Right atrium auricular region (tissue), 2 donors: ENCODE data around the gene TXNRD2. TPM values are rescaled to one million over a fixed set of nuclear protein-coding genes. Genes with fewer than 3 reads are reported as not detected.

Source experiments
- DNase-seq: peaks from one replicate; pipeline ENCODE4 v3.0.0-alpha.2; 2019; ENCODE audit warnings: low spot score
- H3K27ac ChIP-seq, 2 donors: fragments of 200-600 bp; sonication (generic); 1 replicate in 1 of 2; 2 replicates in 1 of 2; pipeline ENCODE4 v1.5.1; 2016 to 2019
- H3K27me3 ChIP-seq, 2 donors: fragments of 200-600 bp; sonication (generic); one replicate each; pipeline versions ENCODE4 v1.5.1 to v1.6.0; 2017 to 2019
- H3K36me3 ChIP-seq: fragments of 200-600 bp; sonication (generic); one replicate; pipeline ENCODE4 v1.5.1; 2016
- H3K4me1 ChIP-seq, 2 donors: fragments of 200-600 bp; sonication (generic); one replicate each; pipeline versions ENCODE4 v1.5.1 to v1.6.0; 2017 to 2019
- H3K4me3 ChIP-seq, 2 donors: fragments of 200-600 bp; sonication (generic); 1 replicate in 1 of 2; 2 replicates in 1 of 2; pipeline ENCODE4 v1.5.1; 2017 to 2019; ENCODE audit warnings: mild to moderate bottlenecking in 1 of 2, moderate library complexity in 1 of 2
- H3K9me3 ChIP-seq, 2 donors: fragments of 200-600 bp; sonication (generic); one replicate each; pipeline ENCODE4 v1.5.1; 2019
- total RNA-seq, 2 donors: library from RNA; depleted of rRNA; stranded (reverse); fragments of >200 nt; gene quantifications; one replicate each; pipeline ENCODE4 v1.1.0, GENCODE V29; 2016
- TF ChIP-seq, protein P1 (sequence below), 2 donors: fragments of 200-600 bp; sonication (generic); IDR thresholded peaks; one replicate each; pipeline ENCODE4 v1.5.1; 2019; ENCODE audit warnings: antibody characterized with exemption in 2 of 2

TXNRD2 gene
- total RNA-seq, 2 donors from 2014 or later: 16.2 to 18.4 TPM

DNA sequence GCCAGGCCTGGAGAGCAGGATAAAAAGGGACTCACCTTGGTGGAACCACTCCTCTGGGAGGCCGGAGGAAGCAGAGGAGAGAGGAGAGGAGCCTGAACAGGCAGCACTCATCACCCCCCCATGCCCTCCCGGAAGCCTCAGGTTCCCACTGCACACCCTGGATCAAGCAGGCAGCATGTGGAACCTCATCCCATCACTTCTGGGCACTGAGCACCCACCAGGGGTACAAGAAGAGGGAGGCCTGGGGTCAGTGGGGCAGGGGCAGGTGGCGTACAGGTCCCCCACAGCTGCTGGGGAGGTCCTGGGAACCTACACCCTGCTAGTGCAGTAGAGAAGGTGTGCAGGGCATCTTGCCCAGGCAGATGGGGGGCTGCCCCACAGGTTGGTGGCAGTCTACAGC is 35.1 kb upstream of the TXNRD2 start:
- peaks cover 45% of the 10 kb centered on the region for H3K36me3 ChIP-seq
- TF ChIP-seq, protein P1, sequence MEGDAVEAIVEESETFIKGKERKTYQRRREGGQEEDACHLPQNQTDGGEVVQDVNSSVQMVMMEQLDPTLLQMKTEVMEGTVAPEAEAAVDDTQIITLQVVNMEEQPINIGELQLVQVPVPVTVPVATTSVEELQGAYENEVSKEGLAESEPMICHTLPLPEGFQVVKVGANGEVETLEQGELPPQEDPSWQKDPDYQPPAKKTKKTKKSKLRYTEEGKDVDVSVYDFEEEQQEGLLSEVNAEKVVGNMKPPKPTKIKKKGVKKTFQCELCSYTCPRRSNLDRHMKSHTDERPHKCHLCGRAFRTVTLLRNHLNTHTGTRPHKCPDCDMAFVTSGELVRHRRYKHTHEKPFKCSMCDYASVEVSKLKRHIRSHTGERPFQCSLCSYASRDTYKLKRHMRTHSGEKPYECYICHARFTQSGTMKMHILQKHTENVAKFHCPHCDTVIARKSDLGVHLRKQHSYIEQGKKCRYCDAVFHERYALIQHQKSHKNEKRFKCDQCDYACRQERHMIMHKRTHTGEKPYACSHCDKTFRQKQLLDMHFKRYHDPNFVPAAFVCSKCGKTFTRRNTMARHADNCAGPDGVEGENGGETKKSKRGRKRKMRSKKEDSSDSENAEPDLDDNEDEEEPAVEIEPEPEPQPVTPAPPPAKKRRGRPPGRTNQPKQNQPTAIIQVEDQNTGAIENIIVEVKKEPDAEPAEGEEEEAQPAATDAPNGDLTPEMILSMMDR (IDR thresholded peaks at IDR 0.05): no peak
- no peaks in the 10 kb centered on the region for H3K9me3 ChIP-seq
- H3K27me3 ChIP-seq: no peaks in the 10 kb centered on the region
- H3K4me1 ChIP-seq: no peaks in the 10 kb centered on the region
- H3K4me3 ChIP-seq: no peak overlapping the region
- H3K27ac ChIP-seq: no peak overlapping the region
- DNase-seq: no peak

DNA sequence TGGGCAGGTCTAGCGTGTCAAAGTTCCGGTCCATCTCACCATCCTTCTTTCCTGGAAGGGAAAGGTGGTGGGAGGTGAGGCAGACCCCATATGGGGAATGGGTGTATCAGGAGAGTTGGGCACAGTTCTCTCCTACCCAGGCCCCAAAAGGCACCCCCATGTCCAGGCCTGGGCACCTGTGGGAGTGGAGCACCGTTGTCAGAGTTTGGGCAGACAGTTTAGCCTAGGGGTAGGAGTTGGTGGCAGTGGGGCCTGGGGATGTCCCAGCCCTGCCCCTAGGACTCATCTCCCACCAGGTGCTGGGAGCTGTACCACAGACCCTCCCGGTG is 34.1 kb upstream of the TXNRD2 start:
- TF ChIP-seq, protein P1 (IDR thresholded peaks at IDR 0.05): no peak
- no peak overlapping the region for H3K27ac ChIP-seq

DNA sequence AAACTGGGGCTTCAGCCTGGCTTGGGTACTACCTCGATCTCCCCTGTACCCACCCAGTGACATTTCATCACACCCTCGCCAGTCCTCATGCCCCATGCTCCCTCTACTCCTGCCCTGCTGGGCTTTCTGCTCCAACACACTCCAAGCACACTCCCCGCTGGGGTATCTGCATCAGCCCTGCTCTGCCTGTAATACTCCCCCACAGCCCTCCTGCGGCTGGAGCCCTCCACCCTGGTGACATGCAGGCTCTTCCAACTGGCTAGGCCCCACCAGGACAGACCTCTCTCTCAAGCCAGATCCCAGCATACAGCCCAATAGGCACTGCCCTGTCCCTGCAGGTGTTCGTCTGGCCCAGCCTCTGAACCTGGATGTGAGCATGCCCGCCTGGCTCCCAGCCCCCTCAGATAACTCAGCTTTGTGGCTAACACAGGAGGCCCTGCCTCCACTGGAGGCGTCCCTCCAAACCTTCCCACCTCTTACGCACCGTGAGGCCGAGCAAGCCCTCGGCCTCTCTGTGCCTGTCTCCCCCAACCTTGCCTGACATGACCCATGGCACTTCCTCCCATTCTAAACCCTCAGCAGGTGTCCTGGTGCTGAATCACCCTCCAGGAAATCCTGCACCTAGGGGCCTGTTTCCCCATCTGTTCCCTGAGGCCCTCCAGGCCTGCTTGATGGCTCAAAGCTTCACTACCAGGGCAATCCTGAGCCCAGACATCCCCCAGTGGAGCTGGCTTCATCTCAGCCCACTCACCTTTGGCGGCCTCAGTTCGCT is 33.5 kb upstream of the TXNRD2 start:
- DNase-seq: no peak
- Histone ChIP-seq H3K4me3 (no peak overlapping the region), H3K4me1 (peaks cover 0 to 8% of the 10 kb centered on the region in 2 donors), H3K27ac (no peak overlapping the region), H3K36me3 (peaks cover 41% of the 10 kb centered on the region), H3K9me3 (no peaks in the 10 kb centered on the region), H3K27me3 (no peaks in the 10 kb centered on the region)
- TF ChIP-seq, protein P1 (IDR thresholded peaks at IDR 0.05): no peak

More for the DNA sequence above, 34.1 kb upstream of the TXNRD2 start:
- Histone ChIP-seq H3K4me3 (no peak overlapping the region), H3K27me3 (no peaks in the 10 kb centered on the region), H3K36me3 (peaks cover 45% of the 10 kb centered on the region), H3K9me3 (no peaks in the 10 kb centered on the region), H3K4me1 (peaks cover 0 to 7% of the 10 kb centered on the region in 2 donors)
- DNase-seq: no peak

DNA sequence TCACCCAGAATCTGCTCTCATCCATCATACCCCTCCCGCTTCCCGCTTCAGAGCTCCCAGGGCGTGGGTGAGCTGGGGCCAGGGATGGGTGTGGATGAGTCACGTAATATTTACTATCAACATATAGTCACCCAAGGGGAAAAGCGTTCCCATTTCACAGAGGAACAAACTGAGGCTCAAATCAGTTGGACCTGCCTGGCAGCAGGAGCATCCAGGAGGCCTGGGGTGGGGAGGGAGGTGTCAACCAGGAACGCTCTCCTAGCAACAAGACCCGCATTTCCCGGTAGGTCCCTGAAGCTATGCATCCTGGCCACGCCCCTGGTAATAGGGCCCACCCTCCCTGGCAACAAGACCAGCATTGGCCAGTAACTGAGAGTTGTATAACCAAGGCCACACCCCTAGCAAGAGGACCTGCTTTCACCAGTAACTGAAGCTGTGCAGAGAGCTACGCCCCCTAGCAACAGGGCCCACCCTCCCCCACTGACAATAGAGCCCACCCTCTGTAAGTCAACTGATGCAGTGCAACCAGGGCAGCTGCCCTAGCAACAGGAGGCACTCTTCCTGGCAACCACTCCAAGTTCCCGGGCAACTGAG is 32.7 kb upstream of the TXNRD2 start:
- Histone ChIP-seq H3K9me3 (no peaks in the 10 kb centered on the region), H3K4me1 (peaks cover 0 to 8% of the 10 kb centered on the region in 2 donors), H3K36me3 (peaks cover 41% of the 10 kb centered on the region), H3K27ac (no peak overlapping the region), H3K27me3 (no peaks in the 10 kb centered on the region), H3K4me3 (no peak overlapping the region)
- TF ChIP-seq, protein P1 (IDR thresholded peaks at IDR 0.05): no peak
- no peak for DNase-seq

DNA sequence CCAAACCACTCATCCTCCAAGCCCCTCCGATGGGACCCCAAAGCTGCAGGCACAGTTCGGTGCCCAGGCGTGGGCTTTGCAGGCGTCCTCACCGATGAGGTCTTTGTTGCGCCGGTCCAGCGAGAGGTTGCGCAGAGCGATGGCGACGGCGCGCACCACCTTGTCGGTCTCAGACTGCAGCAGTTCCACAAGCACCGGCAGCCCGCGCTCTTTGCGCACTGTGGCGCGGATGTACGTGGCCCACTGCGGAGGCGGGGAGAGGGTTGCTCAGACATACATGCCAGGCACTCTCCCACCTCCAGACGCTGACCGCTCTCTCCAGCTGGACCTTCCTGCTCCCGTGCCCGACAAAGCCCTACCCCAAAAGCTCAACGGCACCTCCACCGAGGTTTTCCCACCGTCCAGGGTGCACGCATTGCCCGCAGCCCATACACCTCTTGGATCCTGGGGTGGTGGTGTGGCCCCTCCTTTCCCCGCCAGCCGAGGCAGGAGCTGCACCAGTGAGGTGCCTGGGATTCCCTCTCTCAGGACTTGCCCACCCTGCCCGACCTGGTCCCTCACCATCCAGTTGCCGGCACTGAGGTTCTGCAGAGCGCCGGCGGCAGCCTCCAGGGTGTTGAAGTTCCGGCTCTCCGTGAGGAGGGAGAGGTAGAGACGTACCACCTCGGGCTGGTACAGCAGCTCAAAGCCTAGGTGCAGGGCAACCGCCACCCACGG is 32.1 kb upstream of the TXNRD2 start:
- H3K27me3 ChIP-seq: no peaks in the 10 kb centered on the region
- no peak for DNase-seq
- no peaks in the 10 kb centered on the region for H3K9me3 ChIP-seq
- peaks cover 40% of the 10 kb centered on the region for H3K36me3 ChIP-seq
- peaks cover 0 to 8% of the 10 kb centered on the region in 2 donors for H3K4me1 ChIP-seq
- H3K4me3 ChIP-seq: no peak overlapping the region
- no peak overlapping the region for H3K27ac ChIP-seq
- TF ChIP-seq, protein P1 (IDR thresholded peaks at IDR 0.05): no peak
